ENCODE results near the gene SLC9A9.

The SLC9A9 gene

DNA sequence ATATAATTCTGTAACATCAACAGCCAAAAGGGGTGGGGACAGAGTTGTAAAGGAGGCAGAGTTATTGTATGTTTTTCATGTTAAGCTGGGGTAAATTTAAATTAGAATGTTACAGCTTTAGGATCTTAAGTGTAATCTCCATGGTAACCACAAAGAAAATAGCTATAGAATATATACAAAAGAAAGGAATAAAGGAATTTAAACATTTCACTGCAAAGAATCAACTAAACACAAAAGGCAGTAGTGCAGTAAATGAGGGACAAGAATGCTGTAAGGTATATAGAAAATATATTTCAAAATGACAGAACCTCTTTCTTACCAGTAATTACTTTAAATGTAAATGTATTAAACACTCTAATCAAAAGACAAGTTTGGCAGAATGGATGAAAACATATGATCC lies 361.7 kb downstream of the SLC9A9 start:
- DNase-seq = no peak

- no peak for DNase-seq
These were observed 363.3 kb downstream of the SLC9A9 start for GRCh38 chr3:143484846-143485512.

- no peak for DNase-seq
These were observed 365.1 kb downstream of the SLC9A9 start for GRCh38 chr3:143483214-143483613.

- no peak for DNase-seq
These were observed 365.9 kb downstream of the SLC9A9 start for GRCh38 chr3:143482106-143483088.

DNA sequence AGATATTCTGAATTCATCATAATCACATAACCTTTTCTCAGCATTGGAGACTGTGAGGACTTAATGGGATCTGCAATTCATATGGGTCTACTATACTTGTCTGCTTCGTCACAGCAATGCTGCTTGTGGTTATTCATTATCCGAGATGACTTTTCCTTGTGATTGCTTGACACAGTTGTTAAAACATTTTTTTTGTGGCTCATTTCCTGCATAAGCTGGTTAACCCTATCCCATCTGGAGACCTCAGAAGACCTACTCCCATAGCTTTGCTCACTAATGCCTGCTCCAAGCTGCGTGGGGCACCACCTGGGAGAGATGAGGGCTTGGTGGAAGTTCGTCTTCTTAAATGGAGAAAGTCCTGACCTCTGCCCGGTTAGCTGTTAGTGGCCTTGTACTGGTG lies 367.9 kb downstream of the SLC9A9 start:
- no peak for DNase-seq

DNA sequence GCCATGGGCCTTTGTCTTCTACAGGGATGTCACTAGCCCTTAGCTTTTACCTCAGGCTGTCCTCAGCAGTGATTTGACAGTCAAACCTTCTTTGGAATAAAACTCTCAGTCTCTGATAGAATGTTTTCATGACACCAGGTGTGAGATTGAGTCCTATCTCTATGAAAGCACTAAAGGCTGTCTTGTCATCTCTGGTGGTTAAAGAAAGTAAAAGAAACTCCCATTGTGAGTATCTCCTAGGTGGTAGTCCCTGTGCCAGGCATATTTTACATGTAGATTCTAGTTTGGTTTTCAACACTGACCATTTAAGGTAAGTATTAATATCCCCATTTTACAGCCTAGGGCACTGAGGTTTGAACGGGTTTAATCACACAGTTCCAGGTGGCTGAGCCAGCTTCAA lies 368.5 kb downstream of the SLC9A9 start:
- DNase-seq = no peak

GRCh38 chr3:143478115-143478693 lies 370.1 kb downstream of the SLC9A9 start:
- no peak for DNase-seq

GRCh38 chr3:143476965-143477640 lies 371.2 kb downstream of the SLC9A9 start:
- no peak for DNase-seq

GRCh38 chr3:143475981-143476380 lies 372.3 kb downstream of the SLC9A9 start:
- no peak for DNase-seq

GRCh38 chr3:143472731-143473523 lies 375.3 kb downstream of the SLC9A9 start:
- DNase-seq = no peak

GRCh38 chr3:143471705-143472104 lies 376.6 kb downstream of the SLC9A9 start:
- no peak for DNase-seq

GRCh38 chr3:143469159-143469558 lies 379.1 kb downstream of the SLC9A9 start:
- no peak for DNase-seq

DNA sequence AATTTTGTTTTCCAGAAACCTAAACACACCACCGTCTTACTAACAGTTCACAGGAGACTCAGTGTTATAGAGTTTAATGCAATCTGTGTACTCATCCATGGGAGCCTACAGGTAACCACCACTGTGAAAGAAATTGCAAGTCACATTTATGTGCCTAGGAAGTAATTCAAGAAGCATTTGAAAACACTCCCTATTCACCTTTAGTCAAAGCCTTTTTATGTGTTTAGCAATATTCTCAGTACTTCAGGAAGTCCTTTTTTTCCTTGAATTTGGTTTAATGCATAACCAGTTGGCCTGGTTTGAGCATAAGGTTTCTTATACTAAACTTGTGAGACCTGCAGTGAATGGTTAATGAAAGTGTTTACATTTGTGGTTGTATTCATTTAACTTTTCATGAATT lies 382.6 kb downstream of the SLC9A9 start:
- DNase-seq = no peak

DNA sequence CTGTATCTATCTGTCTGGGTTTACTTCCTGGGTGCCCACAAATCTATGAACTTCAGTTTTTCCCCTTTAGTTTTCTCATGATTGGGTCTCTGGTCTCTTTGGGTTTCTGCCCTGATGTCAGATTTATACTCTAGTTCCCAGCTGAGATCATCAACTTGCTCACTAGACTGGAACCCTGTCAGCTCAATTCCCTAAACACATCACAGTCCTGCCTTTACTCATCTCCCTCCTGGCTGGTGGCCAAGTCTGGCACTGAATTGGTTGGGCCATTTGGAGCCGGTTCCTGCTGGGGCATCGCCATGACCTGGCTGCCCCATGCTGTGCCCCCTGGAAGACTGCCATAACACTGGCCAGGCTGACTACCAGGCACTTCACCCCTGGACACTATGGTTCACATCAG lies 383.4 kb downstream of the SLC9A9 start:
- DNase-seq = no peak

DNA sequence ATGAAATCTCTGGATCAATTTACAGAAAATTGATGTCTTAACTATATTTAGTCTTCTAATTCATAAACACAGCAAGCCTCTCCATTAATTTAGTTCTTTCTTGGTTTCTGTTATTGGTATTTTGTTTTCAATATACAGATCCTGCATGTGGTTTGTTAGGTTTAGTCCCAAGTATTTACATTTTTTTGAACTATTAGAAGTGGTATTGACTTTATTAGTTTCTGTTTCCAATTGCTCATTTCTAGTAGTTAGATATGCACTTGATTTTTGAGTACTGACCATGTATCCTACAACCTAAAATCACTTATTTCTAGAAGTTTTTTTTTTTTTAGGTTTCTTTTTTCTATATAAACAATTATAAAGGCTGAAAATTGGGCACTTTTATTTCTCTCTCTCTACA lies 392.8 kb downstream of the SLC9A9 start:
- no peak for DNase-seq

GRCh38 chr3:143450632-143451031 lies 397.6 kb downstream of the SLC9A9 start:
- DNase-seq = no peak

DNA sequence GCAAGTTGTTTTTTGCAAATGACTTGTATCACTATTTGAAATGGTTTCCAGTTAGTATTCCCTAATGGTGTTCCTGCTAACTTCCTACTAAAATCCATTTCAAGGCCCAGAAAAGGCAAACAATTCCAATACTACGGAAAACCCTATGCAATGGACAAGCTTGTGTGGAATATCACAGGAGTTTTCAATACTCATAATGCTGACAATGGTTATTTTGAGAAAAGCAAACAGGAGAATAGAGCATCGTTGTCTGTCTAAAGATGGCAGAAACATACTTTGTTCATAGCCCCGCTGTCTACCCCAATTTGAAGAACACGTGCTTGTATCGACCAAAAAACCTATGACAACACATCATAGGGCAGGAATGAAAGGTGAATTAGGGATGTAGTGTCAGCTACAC lies 400.8 kb downstream of the SLC9A9 start:
- no peak for DNase-seq

GRCh38 chr3:143445118-143445517 lies 403.1 kb downstream of the SLC9A9 start:
- no peak for DNase-seq

DNA sequence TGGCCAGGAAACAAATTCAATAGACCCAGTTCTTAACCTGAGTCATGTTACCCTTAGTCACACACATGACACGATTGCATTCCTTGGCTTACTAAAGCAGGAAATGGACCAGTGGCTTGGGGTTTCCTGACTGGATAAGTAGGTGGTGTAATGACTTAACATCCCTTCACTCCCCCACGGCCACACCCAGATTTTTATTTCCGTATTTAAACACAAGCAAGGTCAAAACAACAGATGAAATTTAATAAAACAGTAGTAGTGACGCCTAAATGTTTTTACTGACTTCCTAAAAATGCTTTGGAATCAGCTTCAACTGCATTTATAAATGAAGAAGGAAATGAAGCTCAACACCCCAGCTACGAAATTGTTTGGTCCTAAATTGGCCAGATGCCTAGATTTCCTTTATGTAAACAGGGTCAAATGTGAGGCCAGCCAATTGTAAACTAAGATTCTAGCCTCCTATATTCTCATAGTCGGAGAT lies 404.4 kb downstream of the SLC9A9 start:
- DNase-seq = no peak

- DNase-seq = no peak
These were observed 405.3 kb downstream of the SLC9A9 start for GRCh38 chr3:143442814-143443447.

DNA sequence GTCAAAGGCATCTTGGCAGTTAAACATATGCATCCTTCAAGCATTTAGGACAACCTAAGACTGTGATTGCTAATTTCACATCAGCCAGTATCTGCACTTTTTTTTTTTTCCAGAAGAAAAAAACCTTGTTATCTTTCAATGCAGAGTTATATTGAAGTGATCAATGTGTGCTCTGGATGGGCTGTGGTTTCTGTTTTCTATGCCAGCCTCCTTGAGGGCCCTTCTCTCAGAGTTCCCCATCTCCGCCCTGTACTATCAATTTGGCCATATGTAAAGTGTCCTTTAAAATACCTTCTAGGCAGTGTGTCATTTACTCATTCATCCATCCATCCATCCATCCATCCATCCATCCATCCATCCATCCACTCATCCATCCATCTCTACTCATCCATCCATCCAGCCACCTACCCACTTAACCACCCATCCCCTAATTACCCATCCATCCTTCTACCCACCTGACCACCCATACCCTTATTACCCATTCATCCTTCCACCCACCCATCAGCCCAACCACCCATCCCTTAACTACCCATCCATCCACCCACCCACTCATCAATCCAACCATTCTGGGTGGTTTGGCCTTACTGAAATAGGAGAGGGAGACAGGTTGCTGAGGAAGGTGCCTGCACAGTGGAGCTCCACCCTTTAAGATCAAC lies 406.6 kb downstream of the SLC9A9 start:
- DNase-seq = no peak
